ENCODE results near the gene TMPRSS7.

DNA sequence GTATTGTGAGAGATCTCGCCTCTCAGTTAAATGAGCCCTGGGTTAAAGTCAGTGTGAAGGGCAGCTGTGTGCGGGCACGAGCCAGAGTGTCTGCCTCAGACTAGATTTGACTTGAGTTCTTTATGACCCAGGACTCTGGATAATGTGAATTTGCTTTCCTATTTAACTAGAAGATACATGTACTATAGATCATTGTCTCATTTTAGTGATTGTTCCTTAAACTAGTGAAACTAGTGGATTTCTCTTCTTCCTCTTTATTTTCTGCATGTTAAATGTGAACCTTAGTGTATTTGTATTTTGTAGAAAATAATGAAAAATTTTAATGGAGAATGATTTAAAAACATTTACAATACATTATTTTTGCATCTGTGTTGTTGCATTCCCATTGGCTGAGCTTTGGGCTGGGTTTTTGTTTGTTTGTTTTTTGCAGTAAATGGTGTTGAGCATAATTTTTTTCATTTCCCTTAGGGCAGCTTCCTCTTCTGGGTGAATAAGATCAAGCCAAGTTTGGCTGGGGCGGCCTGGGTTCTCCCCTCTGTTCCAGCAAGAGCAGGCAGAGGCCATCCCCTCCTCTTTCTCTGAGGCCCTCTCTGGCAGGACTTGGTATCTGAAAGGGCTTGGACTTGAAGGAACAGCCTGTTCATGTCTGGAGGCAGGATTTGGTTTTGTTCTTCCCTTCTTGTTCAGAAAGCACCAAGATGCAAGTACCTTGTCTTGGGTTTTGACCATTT lies 83.5 kb downstream of the TMPRSS7 start:
- TF ChIP-seq, protein P1, sequence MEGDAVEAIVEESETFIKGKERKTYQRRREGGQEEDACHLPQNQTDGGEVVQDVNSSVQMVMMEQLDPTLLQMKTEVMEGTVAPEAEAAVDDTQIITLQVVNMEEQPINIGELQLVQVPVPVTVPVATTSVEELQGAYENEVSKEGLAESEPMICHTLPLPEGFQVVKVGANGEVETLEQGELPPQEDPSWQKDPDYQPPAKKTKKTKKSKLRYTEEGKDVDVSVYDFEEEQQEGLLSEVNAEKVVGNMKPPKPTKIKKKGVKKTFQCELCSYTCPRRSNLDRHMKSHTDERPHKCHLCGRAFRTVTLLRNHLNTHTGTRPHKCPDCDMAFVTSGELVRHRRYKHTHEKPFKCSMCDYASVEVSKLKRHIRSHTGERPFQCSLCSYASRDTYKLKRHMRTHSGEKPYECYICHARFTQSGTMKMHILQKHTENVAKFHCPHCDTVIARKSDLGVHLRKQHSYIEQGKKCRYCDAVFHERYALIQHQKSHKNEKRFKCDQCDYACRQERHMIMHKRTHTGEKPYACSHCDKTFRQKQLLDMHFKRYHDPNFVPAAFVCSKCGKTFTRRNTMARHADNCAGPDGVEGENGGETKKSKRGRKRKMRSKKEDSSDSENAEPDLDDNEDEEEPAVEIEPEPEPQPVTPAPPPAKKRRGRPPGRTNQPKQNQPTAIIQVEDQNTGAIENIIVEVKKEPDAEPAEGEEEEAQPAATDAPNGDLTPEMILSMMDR (IDR thresholded peaks at IDR 0.05): no peak
- TF ChIP-seq POLR2A (IDR thresholded peaks at IDR 0.05): no peak
